ENCODE data around the gene ANGPTL1. TPM values are rescaled to one million over a fixed set of nuclear protein-coding genes. Genes with fewer than 3 reads are reported as not detected.

The ANGPTL1 gene
- total RNA-seq, 4 donors from 2014 or later: 48.4 to 79.3 (median 66.6) TPM

DNA sequence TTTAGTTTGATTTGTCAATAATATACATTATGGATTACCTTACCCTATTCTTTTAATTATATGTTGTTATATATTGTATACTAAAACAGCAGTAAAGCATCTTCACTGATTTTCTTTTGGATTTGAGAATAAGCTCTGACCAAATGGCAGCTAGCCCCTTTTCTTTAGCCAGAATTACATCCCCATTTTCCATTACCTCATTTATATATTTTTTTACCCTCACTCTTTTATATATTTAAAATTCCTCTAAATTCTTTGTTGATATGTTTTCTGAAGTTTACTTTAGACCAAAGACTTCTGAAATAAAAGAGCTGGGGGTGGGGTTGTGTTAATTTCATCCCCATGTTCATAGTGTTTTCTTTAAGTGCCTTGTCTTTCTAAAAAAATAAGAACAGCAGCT lies 24.6 kb downstream of the ANGPTL1 start:
- peaks cover 9 to 16% of the 10 kb centered on the region in 2 donors for H3K4me1 ChIP-seq
- H3K27ac ChIP-seq: no peak overlapping the region
- no peak for TF ChIP-seq POLR2A (IDR thresholded peaks at IDR 0.05)
- TF ChIP-seq, protein P1, sequence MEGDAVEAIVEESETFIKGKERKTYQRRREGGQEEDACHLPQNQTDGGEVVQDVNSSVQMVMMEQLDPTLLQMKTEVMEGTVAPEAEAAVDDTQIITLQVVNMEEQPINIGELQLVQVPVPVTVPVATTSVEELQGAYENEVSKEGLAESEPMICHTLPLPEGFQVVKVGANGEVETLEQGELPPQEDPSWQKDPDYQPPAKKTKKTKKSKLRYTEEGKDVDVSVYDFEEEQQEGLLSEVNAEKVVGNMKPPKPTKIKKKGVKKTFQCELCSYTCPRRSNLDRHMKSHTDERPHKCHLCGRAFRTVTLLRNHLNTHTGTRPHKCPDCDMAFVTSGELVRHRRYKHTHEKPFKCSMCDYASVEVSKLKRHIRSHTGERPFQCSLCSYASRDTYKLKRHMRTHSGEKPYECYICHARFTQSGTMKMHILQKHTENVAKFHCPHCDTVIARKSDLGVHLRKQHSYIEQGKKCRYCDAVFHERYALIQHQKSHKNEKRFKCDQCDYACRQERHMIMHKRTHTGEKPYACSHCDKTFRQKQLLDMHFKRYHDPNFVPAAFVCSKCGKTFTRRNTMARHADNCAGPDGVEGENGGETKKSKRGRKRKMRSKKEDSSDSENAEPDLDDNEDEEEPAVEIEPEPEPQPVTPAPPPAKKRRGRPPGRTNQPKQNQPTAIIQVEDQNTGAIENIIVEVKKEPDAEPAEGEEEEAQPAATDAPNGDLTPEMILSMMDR (IDR thresholded peaks at IDR 0.05): no peak
- no peaks in the 10 kb centered on the region for H3K9me3 ChIP-seq
- intact Hi-C loops (cut with DNase I): no loop called here
- no peaks in the 10 kb centered on the region for H3K36me3 ChIP-seq
- H3K27me3 ChIP-seq: no peaks in the 10 kb centered on the region
- no peak for DNase-seq
- H3K4me3 ChIP-seq (replicated peaks in 1 of 3): no peak overlapping the region

DNA sequence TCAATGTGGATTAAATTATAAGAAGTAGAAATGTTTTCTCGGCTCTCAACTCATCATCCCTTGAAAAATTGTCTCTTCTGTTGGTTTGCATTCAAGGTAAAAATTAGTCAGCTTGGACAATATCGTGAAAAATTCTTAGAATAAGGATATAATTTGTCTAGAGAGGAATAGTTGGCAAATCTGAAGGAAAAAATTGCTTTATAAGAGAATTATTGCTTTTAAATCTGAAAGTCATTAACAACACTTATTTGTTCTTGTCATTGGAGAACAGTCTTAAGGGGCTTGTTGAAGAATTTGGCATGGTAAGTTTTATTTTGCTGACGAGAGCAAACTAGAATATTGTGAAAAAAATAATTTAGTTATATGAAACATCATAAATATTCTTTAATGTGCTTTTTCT lies 26.4 kb downstream of the ANGPTL1 start:
- no peak for DNase-seq
- TF ChIP-seq POLR2A (IDR thresholded peaks at IDR 0.05): no peak
- TF ChIP-seq, protein P1 (IDR thresholded peaks at IDR 0.05): no peak
- H3K9me3 ChIP-seq: no peaks in the 10 kb centered on the region
- intact Hi-C loops (cut with DNase I): no loop called here
- H3K4me3 ChIP-seq (replicated peaks in 1 of 3): no peak overlapping the region
- H3K36me3 ChIP-seq: no peaks in the 10 kb centered on the region
- H3K4me1 ChIP-seq: peaks cover 0 to 11% of the 10 kb centered on the region in 2 donors
- H3K27me3 ChIP-seq: no peaks in the 10 kb centered on the region
- H3K27ac ChIP-seq: no peak overlapping the region
- WGBS, 2 donors: 77 to 80% methylated on average over 3 of the region's 3 CpGs

DNA sequence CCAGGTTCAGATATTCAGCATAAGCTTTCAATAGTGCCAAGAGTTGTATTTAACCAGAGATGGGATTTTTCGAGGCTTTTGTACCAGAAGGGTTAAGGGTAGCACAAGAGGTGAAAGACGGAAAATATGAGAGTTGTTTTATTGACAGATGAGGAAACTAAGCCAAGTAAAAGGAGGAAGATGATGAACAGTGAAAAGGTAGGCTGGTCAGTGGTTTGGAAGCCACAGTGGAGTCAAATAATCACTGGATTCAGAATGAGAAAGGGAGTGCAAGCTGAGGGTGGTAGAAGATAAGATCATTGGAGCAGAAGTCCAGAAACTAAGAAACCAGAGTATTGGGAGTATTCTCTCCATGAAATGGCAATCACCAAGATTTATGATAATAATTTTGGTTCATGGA lies 45.7 kb downstream of the ANGPTL1 start:
- intact Hi-C loops (cut with DNase I): no loop called here
- no peaks in the 10 kb centered on the region for H3K9me3 ChIP-seq
- no peak overlapping the region for H3K4me3 ChIP-seq (replicated peaks in 1 of 3)
- WGBS, 2 donors: 92 to 96% methylated on average over 2 of the region's 2 CpGs
- no peaks in the 10 kb centered on the region for H3K4me1 ChIP-seq
- TF ChIP-seq POLR2A (IDR thresholded peaks at IDR 0.05): no peak
- TF ChIP-seq, protein P1 (IDR thresholded peaks at IDR 0.05): no peak
- H3K27ac ChIP-seq: no peak overlapping the region
- DNase-seq: no peak
- no peaks in the 10 kb centered on the region for H3K27me3 ChIP-seq
- no peaks in the 10 kb centered on the region for H3K36me3 ChIP-seq

DNA sequence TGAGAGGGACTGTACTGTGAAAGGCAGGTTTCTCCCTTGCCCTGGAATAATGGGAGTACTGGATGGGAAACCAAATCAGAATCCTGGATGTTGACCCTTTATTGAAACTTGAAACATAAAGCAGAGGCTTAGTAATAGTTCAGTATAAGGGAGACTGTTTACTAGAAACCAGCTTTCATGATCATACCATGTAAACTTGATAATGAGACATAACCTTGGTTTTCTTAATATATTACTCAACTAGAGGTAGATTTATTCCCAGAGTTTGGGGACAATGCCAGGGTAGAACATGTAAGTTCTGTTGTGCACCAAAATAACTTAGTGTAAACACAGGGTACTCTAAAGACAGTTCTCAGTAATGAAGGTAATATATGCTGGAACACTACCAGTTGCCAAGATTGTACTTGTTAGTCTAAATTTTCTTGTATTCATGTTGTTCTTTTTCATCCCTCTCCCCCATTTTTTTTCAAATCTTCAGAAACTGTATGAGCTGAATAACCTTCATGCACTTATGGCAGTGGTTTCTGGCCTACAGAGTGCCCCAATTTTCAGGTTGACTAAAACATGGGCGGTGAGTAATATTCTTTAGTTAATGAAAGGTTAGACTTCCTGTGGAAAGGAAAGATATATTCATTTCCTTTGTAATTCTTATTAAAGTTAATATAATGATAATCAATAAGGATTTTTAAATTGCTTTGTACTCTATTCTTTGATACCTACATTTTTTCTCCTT lies 49.6 kb downstream of the ANGPTL1 start:
- whole genome bisulfite sequencing, 2 donors: 93 to 96% methylated on average over 1 of the region's 1 CpG
- TF ChIP-seq, protein P1 (IDR thresholded peaks at IDR 0.05): no peak
- TF ChIP-seq POLR2A (IDR thresholded peaks at IDR 0.05): no peak

DNA sequence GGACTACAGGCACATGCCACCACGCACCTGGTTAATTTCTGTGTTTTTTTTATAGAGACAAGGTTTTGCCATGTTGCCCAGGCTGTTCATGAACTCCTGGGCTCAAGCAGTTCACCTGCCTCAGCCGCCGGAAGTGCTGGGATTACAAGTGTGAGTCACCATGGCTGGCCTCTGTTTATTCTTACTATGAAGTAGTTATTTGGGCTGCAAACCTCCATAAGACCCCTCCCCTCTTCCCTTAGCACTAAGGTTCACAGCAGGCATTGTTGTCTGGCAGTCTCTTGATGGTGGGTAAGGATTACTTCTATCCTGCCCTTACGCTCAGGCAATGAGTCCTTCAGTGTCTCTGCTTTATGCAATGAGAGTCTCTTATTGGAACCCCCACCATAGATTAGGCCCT lies 51.8 kb downstream of the ANGPTL1 start:
- no peaks in the 10 kb centered on the region for H3K9me3 ChIP-seq
- TF ChIP-seq, protein P1 (IDR thresholded peaks at IDR 0.05): no peak
- TF ChIP-seq POLR2A (IDR thresholded peaks at IDR 0.05): no peak
- 95 to 98% methylated on average over 4 of the region's 4 CpGs for WGBS, 2 donors
- H3K4me1 ChIP-seq: no peaks in the 10 kb centered on the region
- H3K27me3 ChIP-seq: no peaks in the 10 kb centered on the region
- H3K4me3 ChIP-seq (replicated peaks in 1 of 3): no peak overlapping the region
- no peak overlapping the region for H3K27ac ChIP-seq
- intact Hi-C loops (cut with DNase I): no loop called here
- no peaks in the 10 kb centered on the region for H3K36me3 ChIP-seq
- DNase-seq: no peak

More for the DNA sequence above, 49.6 kb downstream of the ANGPTL1 start:
- no peak overlapping the region for H3K27ac ChIP-seq
- no peak overlapping the region for H3K4me3 ChIP-seq (replicated peaks in 1 of 3)
- intact Hi-C loops (cut with DNase I): no loop called here
- H3K27me3 ChIP-seq: no peaks in the 10 kb centered on the region
- no peaks in the 10 kb centered on the region for H3K4me1 ChIP-seq
- no peak for DNase-seq
- H3K36me3 ChIP-seq: no peaks in the 10 kb centered on the region
- H3K9me3 ChIP-seq: no peaks in the 10 kb centered on the region

All from thyroid gland (tissue), 4 donors.